ENCODE measurements around the gene TREH. TPM values are rescaled to one million over a fixed set of nuclear protein-coding genes. Genes with fewer than 3 reads are reported as not detected.
"Not testable (repeated sequence)": the region's sequence is repeated elsewhere in the genome, so short reads cannot be mapped to it uniquely, and the experiment has no call there.

Gene TREH
- total RNA-seq, 1 donor from 2014 or later: not detected

DNA sequence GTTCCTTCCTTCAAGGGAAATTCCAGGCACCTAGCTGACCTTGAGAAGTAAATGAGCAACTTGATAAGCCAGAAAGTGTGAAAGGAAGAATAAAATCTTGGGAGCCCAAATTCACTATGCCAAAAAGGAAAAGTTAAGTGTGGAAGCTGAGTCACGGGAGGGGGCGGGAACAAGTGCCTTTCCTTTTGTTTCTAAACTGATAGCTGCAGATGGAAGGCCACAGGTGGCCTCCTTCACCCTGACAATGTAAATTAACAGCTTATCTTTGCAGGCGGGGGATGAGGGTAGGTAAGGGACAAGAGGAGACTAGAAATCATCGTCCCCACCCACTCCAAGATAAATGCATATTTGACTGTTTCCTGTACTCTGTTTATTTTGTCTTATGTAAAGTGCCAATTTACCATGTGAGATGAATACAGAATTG, 36.4 kb upstream of the TREH start:
- no peaks in the 10 kb centered on the region for H3K36me3 Mint-ChIP-seq (ENCODE audit: low read depth, unreplicated experiment)
- FAIRE-seq (no peak), DNase-seq (ENCODE audit: low read depth) (no peak)
- Histone ChIP-seq H3K4me2 (ENCODE audit: low read length) (no peak overlapping the region), H3K79me2 (ENCODE audit: insufficient read depth, low read length) (no peaks in the 10 kb centered on the region), H3K9me3 (ENCODE audit: insufficient read depth, low read depth, low read length) (no peaks in the 10 kb centered on the region), H3K36me3 (ENCODE audit: insufficient read depth, low read length) (no peaks in the 10 kb centered on the region), H4K20me1 (ENCODE audit: insufficient read depth, low read length) (no peaks in the 10 kb centered on the region), H3K27me3 (ENCODE audit: insufficient read depth, low read length) (peaks cover 2% of the 10 kb centered on the region), H3K27ac (ENCODE audit: low read depth, low read length) (no peak overlapping the region), H3K4me3 (ENCODE audit: insufficient read depth, low read depth, low read length) (no peak overlapping the region), H2AFZ (ENCODE audit: low read depth, low read length) (no peak overlapping the region), H3K9ac (ENCODE audit: low read length) (no peak overlapping the region), H3K4me1 (ENCODE audit: insufficient read depth, low read length) (no peaks in the 10 kb centered on the region)
- peaks cover 26% of the 10 kb centered on the region for H3K4me1 Mint-ChIP-seq (ENCODE audit: low read depth, unreplicated experiment)
- peak overlapping the region; percentile 12 for H3K4me3 Mint-ChIP-seq (ENCODE audit: unreplicated experiment)
- no peaks in the 10 kb centered on the region for H3K9me3 Mint-ChIP-seq (ENCODE audit: unreplicated experiment)
- H3K27ac Mint-ChIP-seq (ENCODE audit: unreplicated experiment): no peak overlapping the region
- TF ChIP-seq EZH2 (IDR thresholded peaks at IDR 0.05; ENCODE audit: insufficient read depth, low read length): no peak
- TF ChIP-seq, protein P1, sequence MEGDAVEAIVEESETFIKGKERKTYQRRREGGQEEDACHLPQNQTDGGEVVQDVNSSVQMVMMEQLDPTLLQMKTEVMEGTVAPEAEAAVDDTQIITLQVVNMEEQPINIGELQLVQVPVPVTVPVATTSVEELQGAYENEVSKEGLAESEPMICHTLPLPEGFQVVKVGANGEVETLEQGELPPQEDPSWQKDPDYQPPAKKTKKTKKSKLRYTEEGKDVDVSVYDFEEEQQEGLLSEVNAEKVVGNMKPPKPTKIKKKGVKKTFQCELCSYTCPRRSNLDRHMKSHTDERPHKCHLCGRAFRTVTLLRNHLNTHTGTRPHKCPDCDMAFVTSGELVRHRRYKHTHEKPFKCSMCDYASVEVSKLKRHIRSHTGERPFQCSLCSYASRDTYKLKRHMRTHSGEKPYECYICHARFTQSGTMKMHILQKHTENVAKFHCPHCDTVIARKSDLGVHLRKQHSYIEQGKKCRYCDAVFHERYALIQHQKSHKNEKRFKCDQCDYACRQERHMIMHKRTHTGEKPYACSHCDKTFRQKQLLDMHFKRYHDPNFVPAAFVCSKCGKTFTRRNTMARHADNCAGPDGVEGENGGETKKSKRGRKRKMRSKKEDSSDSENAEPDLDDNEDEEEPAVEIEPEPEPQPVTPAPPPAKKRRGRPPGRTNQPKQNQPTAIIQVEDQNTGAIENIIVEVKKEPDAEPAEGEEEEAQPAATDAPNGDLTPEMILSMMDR (IDR thresholded peaks at IDR 0.05; ENCODE audit: insufficient read depth, low read depth, low read length): no peak
- peaks cover 9% of the 10 kb centered on the region for H3K27me3 Mint-ChIP-seq (ENCODE audit: low read depth, unreplicated experiment)

DNA sequence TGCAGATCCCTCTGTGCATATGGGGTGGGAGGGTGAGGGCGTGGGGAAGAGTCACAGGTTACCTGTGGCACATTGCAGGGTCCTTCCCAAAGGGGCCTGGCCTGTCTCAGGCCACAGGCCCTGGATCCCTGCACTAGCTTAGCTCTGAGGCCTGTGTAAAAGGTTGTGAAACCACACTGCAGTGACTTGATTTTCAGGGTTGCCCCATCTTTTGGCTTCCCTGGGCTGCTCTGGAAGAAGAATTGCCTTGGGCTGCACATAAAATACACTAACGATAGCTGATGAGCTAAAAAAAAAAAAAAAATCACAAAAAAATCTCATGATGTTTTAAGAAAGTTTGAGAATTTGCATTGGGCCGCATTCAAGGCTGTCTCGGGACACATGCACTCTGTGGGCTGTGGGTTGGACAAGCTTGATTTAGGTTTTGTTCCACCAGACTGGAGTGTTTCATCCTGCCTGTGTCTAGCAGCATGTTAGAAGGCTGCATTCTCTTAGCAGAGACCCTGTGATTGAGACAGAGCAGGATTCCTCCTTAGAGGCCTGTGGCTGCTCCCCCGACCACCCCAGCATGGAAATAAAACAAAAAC, 35.9 kb upstream of the TREH start:
- FAIRE-seq: no peak
- peaks cover 21% of the 10 kb centered on the region for H3K4me1 Mint-ChIP-seq (ENCODE audit: low read depth, unreplicated experiment)
- TF ChIP-seq EZH2 (IDR thresholded peaks at IDR 0.05; ENCODE audit: insufficient read depth, low read length): no peak
- TF ChIP-seq, protein P1 (IDR thresholded peaks at IDR 0.05; ENCODE audit: insufficient read depth, low read depth, low read length): no peak
- H3K27me3 ChIP-seq (ENCODE audit: insufficient read depth, low read length): peaks cover 2% of the 10 kb centered on the region
- no peak overlapping the region for H3K27ac ChIP-seq (ENCODE audit: low read depth, low read length)
- H3K27me3 Mint-ChIP-seq (ENCODE audit: low read depth, unreplicated experiment): peaks cover 9% of the 10 kb centered on the region
- H4K20me1 ChIP-seq (ENCODE audit: insufficient read depth, low read length): no peaks in the 10 kb centered on the region
- H3K4me1 ChIP-seq (ENCODE audit: insufficient read depth, low read length): no peaks in the 10 kb centered on the region
- H2AFZ ChIP-seq (ENCODE audit: low read depth, low read length): no peak overlapping the region
- no peaks in the 10 kb centered on the region for H3K36me3 ChIP-seq (ENCODE audit: insufficient read depth, low read length)
- H3K9ac ChIP-seq (ENCODE audit: low read length): no peak overlapping the region
- peak overlapping the region; percentile 12 for H3K4me3 Mint-ChIP-seq (ENCODE audit: unreplicated experiment)
- no peak overlapping the region for H3K27ac Mint-ChIP-seq (ENCODE audit: unreplicated experiment)
- DNase-seq (ENCODE audit: low read depth): no peak
- no peak overlapping the region for H3K4me3 ChIP-seq (ENCODE audit: insufficient read depth, low read depth, low read length)
- no peaks in the 10 kb centered on the region for H3K79me2 ChIP-seq (ENCODE audit: insufficient read depth, low read length)
- H3K4me2 ChIP-seq (ENCODE audit: low read length): no peak overlapping the region
- no peaks in the 10 kb centered on the region for H3K9me3 ChIP-seq (ENCODE audit: insufficient read depth, low read depth, low read length)
- no peaks in the 10 kb centered on the region for H3K36me3 Mint-ChIP-seq (ENCODE audit: low read depth, unreplicated experiment)
- no peaks in the 10 kb centered on the region for H3K9me3 Mint-ChIP-seq (ENCODE audit: unreplicated experiment)

DNA sequence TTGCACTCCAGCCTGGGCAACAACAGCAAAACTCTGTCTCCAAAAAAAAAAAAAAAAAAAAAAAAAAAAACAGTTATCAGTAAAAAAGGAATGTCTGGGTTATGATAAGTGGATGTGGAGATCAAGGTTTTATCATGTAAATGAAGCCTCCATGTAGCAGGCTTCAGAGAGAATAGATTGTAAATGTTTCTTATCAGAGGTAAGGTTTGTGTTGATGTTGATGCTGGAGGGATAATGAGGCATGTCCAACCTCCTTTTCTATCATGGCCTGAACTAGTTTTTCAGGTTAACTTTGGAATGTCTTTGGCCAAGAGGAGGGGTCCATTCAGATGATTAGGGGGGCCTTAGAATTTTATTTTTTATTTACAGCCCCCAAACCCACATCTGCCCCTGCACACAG, 35.4 kb upstream of the TREH start:
- no peak overlapping the region for H2AFZ ChIP-seq (ENCODE audit: low read depth, low read length)
- no peaks in the 10 kb centered on the region for H3K36me3 ChIP-seq (ENCODE audit: insufficient read depth, low read length)
- H3K9ac ChIP-seq (ENCODE audit: low read length): no peak overlapping the region
- no peaks in the 10 kb centered on the region for H3K79me2 ChIP-seq (ENCODE audit: insufficient read depth, low read length)
- Mint-ChIP-seq H3K27me3 (ENCODE audit: low read depth, unreplicated experiment) (peaks cover 7% of the 10 kb centered on the region), H3K4me1 (ENCODE audit: low read depth, unreplicated experiment) (peaks cover 16% of the 10 kb centered on the region), H3K4me3 (ENCODE audit: unreplicated experiment) (no peak overlapping the region), H3K27ac (ENCODE audit: unreplicated experiment) (no peak overlapping the region), H3K9me3 (ENCODE audit: unreplicated experiment) (no peaks in the 10 kb centered on the region), H3K36me3 (ENCODE audit: low read depth, unreplicated experiment) (no peaks in the 10 kb centered on the region)
- H3K9me3 ChIP-seq (ENCODE audit: insufficient read depth, low read depth, low read length): no peaks in the 10 kb centered on the region
- H3K4me3 ChIP-seq (ENCODE audit: insufficient read depth, low read depth, low read length): no peak overlapping the region
- no peaks in the 10 kb centered on the region for H3K4me1 ChIP-seq (ENCODE audit: insufficient read depth, low read length)
- H3K27me3 ChIP-seq (ENCODE audit: insufficient read depth, low read length): peaks cover 2% of the 10 kb centered on the region
- no peak overlapping the region for H3K4me2 ChIP-seq (ENCODE audit: low read length)
- H4K20me1 ChIP-seq (ENCODE audit: insufficient read depth, low read length): no peaks in the 10 kb centered on the region
- no peak for TF ChIP-seq EZH2 (IDR thresholded peaks at IDR 0.05; ENCODE audit: insufficient read depth, low read length)
- TF ChIP-seq, protein P1 (IDR thresholded peaks at IDR 0.05; ENCODE audit: insufficient read depth, low read depth, low read length): no peak
- DNase-seq (ENCODE audit: low read depth) (no peak), FAIRE-seq (no peak)
- no peak overlapping the region for H3K27ac ChIP-seq (ENCODE audit: low read depth, low read length)

DNA sequence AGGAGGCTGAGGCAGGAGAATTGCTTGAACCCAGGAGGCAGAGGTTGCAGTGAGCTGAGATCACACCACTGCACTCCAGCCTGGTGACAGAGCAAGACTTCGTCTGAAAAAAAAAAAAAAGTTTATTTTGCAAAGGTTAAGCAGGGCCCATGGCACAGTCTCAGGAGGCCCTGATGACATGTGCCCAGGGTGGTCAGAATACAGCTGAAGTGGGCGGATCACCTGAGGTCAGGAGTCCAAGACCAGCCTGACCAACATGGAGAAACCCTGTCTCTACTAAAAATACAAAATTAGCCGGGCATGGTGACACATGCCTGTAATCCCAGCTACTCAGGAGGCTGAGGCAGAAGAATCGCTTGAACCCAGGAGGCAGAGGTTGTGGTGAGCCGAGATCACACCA, 35.0 kb upstream of the TREH start:
- not testable (repeated sequence) for H3K9ac ChIP-seq (ENCODE audit: low read length); FAIRE-seq; H3K36me3 ChIP-seq (ENCODE audit: insufficient read depth, low read length); H3K4me3 Mint-ChIP-seq (ENCODE audit: unreplicated experiment); H3K4me1 ChIP-seq (ENCODE audit: insufficient read depth, low read length); H3K79me2 ChIP-seq (ENCODE audit: insufficient read depth, low read length); H3K36me3 Mint-ChIP-seq (ENCODE audit: low read depth, unreplicated experiment); H4K20me1 ChIP-seq (ENCODE audit: insufficient read depth, low read length); H3K27me3 ChIP-seq (ENCODE audit: insufficient read depth, low read length); DNase-seq (ENCODE audit: low read depth); H3K4me3 ChIP-seq (ENCODE audit: insufficient read depth, low read depth, low read length); H3K9me3 ChIP-seq (ENCODE audit: insufficient read depth, low read depth, low read length); H2AFZ ChIP-seq (ENCODE audit: low read depth, low read length); H3K27ac ChIP-seq (ENCODE audit: low read depth, low read length); H3K27ac Mint-ChIP-seq (ENCODE audit: unreplicated experiment); H3K9me3 Mint-ChIP-seq (ENCODE audit: unreplicated experiment); H3K4me2 ChIP-seq (ENCODE audit: low read length); H3K27me3 Mint-ChIP-seq (ENCODE audit: low read depth, unreplicated experiment)
- H3K4me1 Mint-ChIP-seq (ENCODE audit: low read depth, unreplicated experiment): peaks cover 12% of the 10 kb centered on the region
